Measurements from ENCODE around the gene OR6C4.
"Not testable (repeated sequence)": the region's sequence is repeated elsewhere in the genome, so short reads cannot be mapped to it uniquely, and the experiment has no call there.

The OR6C4 gene

DNA sequence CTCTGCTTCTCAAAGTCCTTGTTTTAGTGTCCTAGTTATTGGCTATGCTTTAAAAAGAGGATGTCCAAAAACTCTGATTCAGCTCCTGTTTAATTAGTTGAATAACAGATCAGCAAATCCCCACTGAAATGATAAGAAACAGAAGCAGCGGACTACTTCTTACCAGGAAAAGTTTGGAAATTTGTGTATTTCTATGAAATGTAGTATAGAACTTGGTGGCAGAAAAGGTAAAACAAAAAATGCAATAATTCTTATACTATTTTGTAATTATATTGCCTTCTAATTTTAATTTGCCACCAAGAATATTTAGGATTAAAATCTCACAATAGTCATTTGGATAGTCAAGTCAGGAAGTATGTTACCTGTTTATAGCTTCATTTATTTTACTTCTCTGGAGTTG is 22.8 kb downstream of the OR6C4 start, which contains the start of gene OR2AP1:
OR2AP1 (plus strand) TSS at position 301 of the 400 bp plus-strand sequence. CDS start 1,947 bp downstream, outside the sequence.
- TF ChIP-seq, protein P1, sequence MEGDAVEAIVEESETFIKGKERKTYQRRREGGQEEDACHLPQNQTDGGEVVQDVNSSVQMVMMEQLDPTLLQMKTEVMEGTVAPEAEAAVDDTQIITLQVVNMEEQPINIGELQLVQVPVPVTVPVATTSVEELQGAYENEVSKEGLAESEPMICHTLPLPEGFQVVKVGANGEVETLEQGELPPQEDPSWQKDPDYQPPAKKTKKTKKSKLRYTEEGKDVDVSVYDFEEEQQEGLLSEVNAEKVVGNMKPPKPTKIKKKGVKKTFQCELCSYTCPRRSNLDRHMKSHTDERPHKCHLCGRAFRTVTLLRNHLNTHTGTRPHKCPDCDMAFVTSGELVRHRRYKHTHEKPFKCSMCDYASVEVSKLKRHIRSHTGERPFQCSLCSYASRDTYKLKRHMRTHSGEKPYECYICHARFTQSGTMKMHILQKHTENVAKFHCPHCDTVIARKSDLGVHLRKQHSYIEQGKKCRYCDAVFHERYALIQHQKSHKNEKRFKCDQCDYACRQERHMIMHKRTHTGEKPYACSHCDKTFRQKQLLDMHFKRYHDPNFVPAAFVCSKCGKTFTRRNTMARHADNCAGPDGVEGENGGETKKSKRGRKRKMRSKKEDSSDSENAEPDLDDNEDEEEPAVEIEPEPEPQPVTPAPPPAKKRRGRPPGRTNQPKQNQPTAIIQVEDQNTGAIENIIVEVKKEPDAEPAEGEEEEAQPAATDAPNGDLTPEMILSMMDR (conservative IDR thresholded peaks at IDR 0.05; ENCODE audit: low read depth, low read length), result no peak
- DNase-seq (ENCODE audit: low read depth), result no peak
- H3K4me3 ChIP-seq (ENCODE audit: low read depth, low read length), result no peak within 1 kb of the TSS

GRCh38 chr12:55582066-55582465 is 32.7 kb downstream of the OR6C4 start:
- no peak for DNase-seq (ENCODE audit: low read depth)
- H3K4me3 ChIP-seq (ENCODE audit: low read depth, low read length), result no peak overlapping the region
- TF ChIP-seq, protein P1 (conservative IDR thresholded peaks at IDR 0.05; ENCODE audit: low read depth, low read length), result no peak

DNA sequence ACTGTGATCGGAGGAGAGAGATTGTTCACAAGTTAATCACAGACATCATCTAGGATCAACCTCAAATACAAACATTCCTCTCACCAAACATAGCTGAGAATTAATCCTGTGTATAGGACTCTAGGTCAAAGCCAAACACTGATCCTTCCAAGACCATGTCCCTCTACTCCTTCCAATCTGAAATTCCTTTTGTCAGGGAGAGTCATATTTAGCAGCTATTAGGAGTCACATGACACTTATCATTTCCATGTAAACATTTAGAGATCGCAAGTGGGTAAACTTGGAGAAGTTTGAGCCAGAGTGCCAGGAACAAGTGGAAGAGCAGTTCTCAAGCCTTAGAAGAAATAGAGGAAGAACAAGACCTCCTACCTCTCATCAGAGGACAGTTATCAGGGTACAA is 36.4 kb downstream of the OR6C4 start:
- no peak for DNase-seq (ENCODE audit: low read depth)
- TF ChIP-seq, protein P1 (conservative IDR thresholded peaks at IDR 0.05; ENCODE audit: low read depth, low read length), result no peak

DNA sequence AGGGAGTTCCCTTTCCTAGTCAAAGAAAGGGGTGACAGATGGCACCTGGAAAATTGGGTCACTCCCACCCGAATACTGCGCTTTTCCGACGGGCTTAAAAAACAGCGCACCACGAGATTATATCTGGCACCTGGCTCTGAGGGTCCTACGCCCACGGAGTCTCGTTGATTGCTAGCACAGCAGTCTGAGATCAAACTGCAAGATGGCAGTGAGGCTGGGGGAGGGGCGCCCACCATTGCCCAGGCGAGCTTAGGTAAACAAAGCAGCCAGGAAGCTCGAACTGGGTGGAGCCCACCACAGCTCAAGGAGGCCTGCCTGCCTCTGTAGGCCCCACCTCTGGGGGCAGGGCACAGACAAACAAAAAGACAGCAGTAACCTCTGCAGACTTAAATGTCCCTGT is 40.8 kb downstream of the OR6C4 start:
- not testable (repeated sequence) for DNase-seq (ENCODE audit: low read depth); H3K4me3 ChIP-seq (ENCODE audit: low read depth, low read length)

More for the DNA sequence above, 36.4 kb downstream of the OR6C4 start:
- H3K4me3 ChIP-seq (ENCODE audit: low read depth, low read length), result no peak overlapping the region

Measured in choroid plexus epithelial cell (primary cell).